Measurements from ENCODE around the gene KNL1. TPM values are rescaled to one million over a fixed set of nuclear protein-coding genes. Genes with fewer than 3 reads are reported as not detected.

KNL1 gene
- total RNA-seq, 1 experiment from 2014 or later = 19.7 TPM

- Histone ChIP-seq H3K23me2 (ENCODE audit: insufficient read length, low read depth, low read length, poor library complexity, severe bottlenecking) (no peaks in the 10 kb centered on the region), H3K4me2 (ENCODE audit: insufficient read depth, insufficient read length, low read length) (no peak overlapping the region), H2BK15ac (ENCODE audit: low read depth, low read length) (no peak overlapping the region), H3T11ph (ENCODE audit: low read length) (no peak overlapping the region), H3K79me2 (ENCODE audit: insufficient read depth, low read length) (no peaks in the 10 kb centered on the region), H2BK5ac (ENCODE audit: insufficient read length, low read length) (no peak overlapping the region), H3K27me3 (ENCODE audit: insufficient read depth, low read length) (no peaks in the 10 kb centered on the region), H3K18ac (ENCODE audit: insufficient read length, low read depth, low read length) (no peak overlapping the region), H2BK120ac (ENCODE audit: low read depth, low read length, poor library complexity, severe bottlenecking) (no peak overlapping the region), H4K8ac (replicated peaks; ENCODE audit: insufficient read length, low read depth, low read length) (no peak overlapping the region), H2AFZ (ENCODE audit: low read length) (no peak overlapping the region), H3K27ac (ENCODE audit: insufficient read length, low read depth, low read length) (no peak overlapping the region), H4K91ac (ENCODE audit: insufficient read length, low read depth, low read length) (no peak overlapping the region), H2BK20ac (ENCODE audit: low read depth, low read length, poor library complexity, severe bottlenecking) (no peak overlapping the region), H2BK12ac (ENCODE audit: insufficient read length, low read depth, low read length) (no peak overlapping the region), H4K20me1 (ENCODE audit: control insufficient read depth, insufficient read depth, insufficient read length) (no peaks in the 10 kb centered on the region), H3K56ac (ENCODE audit: insufficient read length, low read depth, low read length) (no peak overlapping the region), H3K79me1 (ENCODE audit: insufficient read depth, low read depth, low read length, poor library complexity, severe bottlenecking) (no peaks in the 10 kb centered on the region), H3K23ac (ENCODE audit: insufficient read length, low read depth, low read length) (no peak overlapping the region), H4K5ac (ENCODE audit: insufficient read length, low read depth, low read length) (no peak overlapping the region), H3K4ac (ENCODE audit: low read depth, low read length) (no peak overlapping the region), H3K14ac (ENCODE audit: insufficient read depth, low read length) (no peak overlapping the region), H3K4me1 (ENCODE audit: insufficient read depth, low read length) (no peaks in the 10 kb centered on the region), H2AK5ac (ENCODE audit: insufficient read length, low read length) (no peak overlapping the region), H3K9ac (ENCODE audit: extremely low read depth, insufficient read length, low read length) (no peak overlapping the region), H3K9me3 (ENCODE audit: control insufficient read depth, low read depth, low read length) (no peaks in the 10 kb centered on the region)
- Mint-ChIP-seq H3K9me3 (no peaks in the 10 kb centered on the region), H3K4me1 (no peaks in the 10 kb centered on the region), H3K27ac (no peak overlapping the region), H3K4me3 (no peak overlapping the region), H3K36me3 (ENCODE audit: insufficient read depth in 1 of 3, low read depth in 3 of 3) (peaks cover 0 to 13% (median 1%) of the 10 kb centered on the region in 3 experiments; a peak in 3 of 7 replicates), H3K27me3 (ENCODE audit: low read depth) (no peaks in the 10 kb centered on the region)
- TF ChIP-seq CTCF (conservative IDR thresholded peaks at IDR 0.05) = no peak
- DNase-seq = no peak
Observed at GRCh38 chr15:40650479-40650878, 56.4 kb downstream of the KNL1 start.
